Nephron progenitor cell (in vitro differentiated cells): ENCODE measurements around the gene CDC5L.

ENCODE experiments used
- DNase-seq: peaks from one replicate; pipeline ENCODE4 v3.0.0; 2021
- H3K27ac Mint-ChIP-seq: 2 replicates; pipeline ENCODE4 v1.8.0; 2021; ENCODE audit warnings: mild to moderate bottlenecking, moderate library complexity, mixed read lengths
- H3K27me3 Mint-ChIP-seq: 2 replicates; pipeline ENCODE4 v1.8.0; 2021; ENCODE audit warnings: mild to moderate bottlenecking, low read depth, mixed read lengths; ENCODE audit not compliant: poor library complexity
- H3K36me3 Mint-ChIP-seq: 2 replicates; pipeline ENCODE4 v1.8.0; 2021; ENCODE audit warnings: low read depth, mixed read lengths
- H3K4me1 Mint-ChIP-seq: 2 replicates; pipeline ENCODE4 v1.8.0; 2021; ENCODE audit warnings: mixed read lengths
- H3K4me3 Mint-ChIP-seq: 2 replicates; pipeline ENCODE4 v1.8.0; 2021; ENCODE audit warnings: mild to moderate bottlenecking, moderate library complexity, mixed read lengths
- H3K9me3 Mint-ChIP-seq: 2 replicates; pipeline ENCODE4 v1.8.0; 2021; ENCODE audit warnings: mild to moderate bottlenecking, moderate library complexity, mixed read lengths
- TF ChIP-seq, protein P1 (sequence below): fragments of 200-600 bp; sonication (generic); IDR thresholded peaks from 2 replicates; pipeline ENCODE4 v1.5.0; 2021; ENCODE audit warnings: antibody characterized with exemption

CDC5L gene

DNA sequence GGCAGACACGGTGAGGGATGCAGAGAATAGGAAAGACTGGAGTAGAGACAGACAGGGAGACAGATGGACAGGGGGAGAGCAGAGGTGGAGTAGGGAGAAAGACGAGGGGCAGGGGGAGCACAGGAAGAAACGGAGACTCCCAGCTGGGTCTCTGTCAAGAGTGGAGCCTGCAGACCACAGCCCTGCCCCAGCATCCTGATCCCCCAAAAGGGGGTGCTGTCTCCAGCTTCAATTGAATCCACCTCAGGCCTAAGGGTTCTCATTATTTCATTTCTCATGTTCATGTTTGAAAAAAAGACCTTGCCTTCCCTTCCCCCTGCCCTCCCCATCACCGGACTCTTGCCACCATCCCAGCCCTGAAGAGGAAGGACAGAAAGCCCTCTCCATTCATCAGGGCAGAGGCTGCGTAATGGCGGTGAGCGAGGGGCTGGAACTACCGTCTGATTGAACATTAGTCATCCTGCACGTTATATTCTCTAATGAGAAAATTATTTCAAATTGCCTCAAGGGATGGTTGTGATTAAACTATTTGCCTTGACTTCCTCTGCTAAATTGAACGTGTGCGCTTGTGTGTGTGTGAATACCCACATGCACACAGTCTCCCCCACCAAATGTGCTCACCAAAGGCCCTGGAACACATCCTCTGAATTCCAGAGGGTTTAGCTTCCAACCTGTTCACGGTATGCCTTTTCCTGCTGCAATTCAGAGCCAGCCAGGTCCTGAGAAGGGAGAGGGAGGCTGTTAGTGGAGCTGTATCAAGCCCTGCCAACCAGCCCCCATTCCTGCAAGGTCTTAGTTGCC lies 98.3 kb downstream of the CDC5L start:
- Mint-ChIP-seq H3K9me3 (no peaks in the 10 kb centered on the region), H3K4me1 (peaks cover 29% of the 10 kb centered on the region), H3K27ac (peak overlapping the region; percentile 52), H3K27me3 (peaks cover 3% of the 10 kb centered on the region), H3K36me3 (no peaks in the 10 kb centered on the region), H3K4me3 (no peak overlapping the region)
- TF ChIP-seq, protein P1, sequence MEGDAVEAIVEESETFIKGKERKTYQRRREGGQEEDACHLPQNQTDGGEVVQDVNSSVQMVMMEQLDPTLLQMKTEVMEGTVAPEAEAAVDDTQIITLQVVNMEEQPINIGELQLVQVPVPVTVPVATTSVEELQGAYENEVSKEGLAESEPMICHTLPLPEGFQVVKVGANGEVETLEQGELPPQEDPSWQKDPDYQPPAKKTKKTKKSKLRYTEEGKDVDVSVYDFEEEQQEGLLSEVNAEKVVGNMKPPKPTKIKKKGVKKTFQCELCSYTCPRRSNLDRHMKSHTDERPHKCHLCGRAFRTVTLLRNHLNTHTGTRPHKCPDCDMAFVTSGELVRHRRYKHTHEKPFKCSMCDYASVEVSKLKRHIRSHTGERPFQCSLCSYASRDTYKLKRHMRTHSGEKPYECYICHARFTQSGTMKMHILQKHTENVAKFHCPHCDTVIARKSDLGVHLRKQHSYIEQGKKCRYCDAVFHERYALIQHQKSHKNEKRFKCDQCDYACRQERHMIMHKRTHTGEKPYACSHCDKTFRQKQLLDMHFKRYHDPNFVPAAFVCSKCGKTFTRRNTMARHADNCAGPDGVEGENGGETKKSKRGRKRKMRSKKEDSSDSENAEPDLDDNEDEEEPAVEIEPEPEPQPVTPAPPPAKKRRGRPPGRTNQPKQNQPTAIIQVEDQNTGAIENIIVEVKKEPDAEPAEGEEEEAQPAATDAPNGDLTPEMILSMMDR, result no peak
- no peak for DNase-seq

DNA sequence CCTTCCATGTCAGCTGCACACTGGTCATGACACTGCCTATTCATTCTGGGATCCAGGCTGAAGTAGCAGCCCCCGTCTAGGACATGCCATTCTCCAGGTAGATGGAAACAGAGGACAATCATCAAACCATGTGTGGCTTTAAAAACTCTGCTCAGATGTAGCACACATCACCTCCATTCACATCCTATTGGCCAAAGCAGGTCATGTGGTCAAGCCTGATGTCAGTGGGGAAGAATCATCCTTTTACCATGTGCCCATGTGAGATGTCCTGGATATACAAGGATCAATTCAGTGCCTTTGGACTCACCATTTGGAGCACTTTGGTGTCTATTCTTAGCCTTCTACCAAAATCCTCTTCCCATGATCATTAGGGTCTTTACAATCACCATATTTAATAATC lies 99.5 kb downstream of the CDC5L start:
- H3K36me3 Mint-ChIP-seq, result no peaks in the 10 kb centered on the region
- H3K27ac Mint-ChIP-seq, result no peak overlapping the region
- H3K9me3 Mint-ChIP-seq, result no peaks in the 10 kb centered on the region
- DNase-seq, result no peak
- TF ChIP-seq, protein P1, result no peak
- peaks cover 27% of the 10 kb centered on the region for H3K4me1 Mint-ChIP-seq
- H3K27me3 Mint-ChIP-seq, result peaks cover 3% of the 10 kb centered on the region
- no peak overlapping the region for H3K4me3 Mint-ChIP-seq

DNA sequence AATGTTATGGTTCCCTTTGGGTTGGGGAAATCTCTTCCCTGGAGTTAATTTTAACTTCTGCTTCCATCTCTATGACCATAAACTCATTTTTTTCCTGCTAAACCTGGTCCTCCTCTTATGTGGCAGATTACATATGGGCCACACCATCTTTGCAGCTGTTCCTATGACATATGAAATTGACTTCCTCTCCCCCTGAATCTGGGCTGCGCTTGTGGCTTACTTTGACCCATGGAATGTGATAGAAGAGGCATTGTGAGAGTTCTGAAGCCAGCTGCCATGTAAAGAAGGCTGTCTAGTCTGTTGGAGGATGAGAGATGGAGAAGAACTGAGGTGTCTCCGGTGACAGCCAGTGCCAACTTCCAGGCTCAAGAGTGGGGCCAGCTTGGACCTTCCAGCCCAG lies 100.1 kb downstream of the CDC5L start:
- Mint-ChIP-seq H3K4me1 (peaks cover 27% of the 10 kb centered on the region), H3K27ac (no peak overlapping the region), H3K27me3 (peaks cover 3% of the 10 kb centered on the region), H3K9me3 (no peaks in the 10 kb centered on the region), H3K36me3 (no peaks in the 10 kb centered on the region), H3K4me3 (no peak overlapping the region)
- TF ChIP-seq, protein P1, result no peak
- DNase-seq, result no peak

DNA sequence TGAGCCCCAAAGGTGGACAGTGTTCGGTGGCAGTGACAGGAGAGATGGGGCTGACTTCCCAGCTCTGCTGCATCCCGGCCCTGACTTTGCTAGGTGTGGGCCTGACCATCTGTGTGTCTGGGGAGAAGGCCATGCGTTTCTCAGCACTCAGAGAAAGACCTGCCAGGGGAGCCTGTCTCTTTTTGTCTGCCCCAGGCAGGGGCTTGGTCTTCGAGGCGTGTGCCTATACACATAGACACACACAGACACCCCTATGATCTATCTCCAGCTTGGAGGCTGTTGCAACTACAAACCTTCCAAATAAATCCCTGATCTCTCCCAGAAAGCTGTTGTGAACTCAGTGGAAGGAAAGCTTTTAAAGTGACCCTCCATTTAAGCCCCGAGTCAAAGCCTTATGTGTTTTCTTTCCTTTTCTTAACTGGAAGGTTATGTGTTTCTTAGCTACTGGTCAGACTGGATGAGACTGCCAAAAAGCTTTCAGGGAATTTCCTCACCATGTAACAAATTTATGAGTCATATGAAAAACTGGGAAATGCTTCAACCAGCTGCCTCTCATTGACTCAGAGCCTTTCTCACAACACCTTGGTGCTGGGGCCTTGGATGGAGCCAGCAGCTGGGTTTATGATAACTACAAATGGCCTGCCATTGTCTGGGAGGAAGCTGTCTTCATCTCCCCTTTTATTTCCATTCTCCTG lies 102.6 kb downstream of the CDC5L start:
- Mint-ChIP-seq H3K36me3 (no peaks in the 10 kb centered on the region), H3K4me1 (peaks cover 24% of the 10 kb centered on the region), H3K27ac (no peak overlapping the region), H3K4me3 (no peak overlapping the region), H3K27me3 (peaks cover 3% of the 10 kb centered on the region), H3K9me3 (no peaks in the 10 kb centered on the region)
- DNase-seq, result no peak
- TF ChIP-seq, protein P1, result no peak

DNA sequence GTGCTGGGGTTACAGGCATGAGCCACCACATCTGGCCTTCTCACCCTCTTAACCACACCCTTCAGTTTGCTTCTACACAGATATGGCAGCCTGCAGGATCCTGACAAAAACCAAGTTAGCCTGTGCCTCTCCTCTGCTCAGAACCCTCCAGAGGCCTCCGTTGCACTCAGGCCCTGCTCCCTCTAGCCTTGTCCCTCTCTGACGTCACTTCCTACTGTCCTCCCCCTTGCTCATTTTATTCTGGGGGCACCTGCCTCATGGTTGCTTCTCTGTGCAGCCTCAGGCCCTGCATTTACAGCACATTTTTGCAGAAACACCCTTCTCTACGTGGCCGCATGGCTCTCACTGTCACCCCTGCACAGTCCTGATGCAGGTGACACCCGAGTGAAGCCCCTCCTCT lies 105.6 kb downstream of the CDC5L start:
- TF ChIP-seq, protein P1, result no peak
- DNase-seq, result no peak
- Mint-ChIP-seq H3K36me3 (no peaks in the 10 kb centered on the region), H3K27ac (no peak overlapping the region), H3K4me1 (peaks cover 23% of the 10 kb centered on the region), H3K9me3 (no peaks in the 10 kb centered on the region), H3K4me3 (no peak overlapping the region), H3K27me3 (peaks cover 3% of the 10 kb centered on the region)

DNA sequence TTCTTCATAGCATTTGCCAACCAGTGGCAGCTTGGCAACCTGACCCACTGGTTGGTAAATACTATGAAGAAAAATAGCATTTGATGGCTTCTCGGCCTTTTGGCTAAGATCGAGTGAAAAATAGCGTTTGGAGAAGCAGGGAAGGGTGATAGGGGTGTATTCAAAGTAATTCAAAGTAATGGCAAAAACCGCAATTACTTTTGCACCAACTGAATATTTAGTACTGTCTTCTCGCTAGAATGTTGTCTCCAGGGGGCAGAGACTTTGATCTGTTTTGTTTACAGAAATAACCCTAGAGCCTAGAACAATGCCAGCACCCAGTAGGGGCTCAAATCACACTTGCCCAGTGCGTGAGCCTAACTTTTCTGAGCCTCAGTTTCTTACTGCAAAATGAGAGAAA lies 106.1 kb downstream of the CDC5L start:
- Mint-ChIP-seq H3K27me3 (peaks cover 1% of the 10 kb centered on the region), H3K27ac (no peak overlapping the region), H3K4me1 (peaks cover 23% of the 10 kb centered on the region), H3K9me3 (no peaks in the 10 kb centered on the region), H3K4me3 (no peak overlapping the region), H3K36me3 (no peaks in the 10 kb centered on the region)
- TF ChIP-seq, protein P1, result no peak
- DNase-seq, result no peak
